Measurements from ENCODE around the gene MOCOS.

Gene MOCOS

DNA sequence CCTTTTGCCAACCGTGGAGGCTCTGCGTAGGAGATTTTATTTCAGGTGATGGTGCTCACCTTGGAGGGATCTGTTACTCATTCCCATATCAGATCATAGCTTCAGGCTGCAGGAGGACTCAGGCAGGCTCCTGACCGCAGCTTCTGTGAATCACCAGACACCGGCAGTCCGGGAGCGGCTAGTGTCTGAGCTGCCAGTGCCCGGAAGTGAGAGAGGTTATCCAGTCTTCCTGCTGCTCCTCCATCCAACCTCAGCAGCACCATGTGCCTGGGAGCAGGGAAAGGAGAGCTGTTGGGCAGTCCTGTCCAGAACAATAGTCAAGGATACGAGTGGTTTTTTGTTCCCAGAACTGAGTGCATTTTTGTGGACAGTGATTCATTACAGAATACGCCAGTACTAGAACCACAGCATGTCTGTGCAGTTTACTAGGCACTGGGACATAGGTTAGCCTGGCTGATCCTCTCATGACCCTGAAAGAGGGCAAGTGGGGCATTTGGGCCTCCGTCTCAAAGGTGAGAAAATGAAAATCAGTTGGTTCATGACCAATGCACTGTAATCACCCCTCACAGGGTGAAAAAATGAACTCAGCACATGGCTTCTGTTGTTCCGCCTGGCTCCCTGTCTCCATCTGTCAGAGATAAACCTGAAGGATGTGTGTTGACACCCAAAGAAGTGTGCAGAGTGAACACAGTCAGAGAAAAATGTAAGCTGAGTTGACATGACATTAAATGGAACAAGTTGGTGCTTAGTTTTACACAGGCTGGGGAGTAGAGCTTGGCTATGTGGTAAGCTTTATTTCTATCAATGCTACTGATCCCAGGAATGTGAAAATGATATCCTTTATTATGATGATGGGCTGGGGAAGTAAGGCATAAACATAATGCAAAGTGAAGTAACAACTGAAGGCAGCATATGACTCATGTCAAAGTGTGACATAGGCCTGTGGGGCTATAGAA is 122.4 kb downstream of the MOCOS start:
- no peak for DNase-seq

DNA sequence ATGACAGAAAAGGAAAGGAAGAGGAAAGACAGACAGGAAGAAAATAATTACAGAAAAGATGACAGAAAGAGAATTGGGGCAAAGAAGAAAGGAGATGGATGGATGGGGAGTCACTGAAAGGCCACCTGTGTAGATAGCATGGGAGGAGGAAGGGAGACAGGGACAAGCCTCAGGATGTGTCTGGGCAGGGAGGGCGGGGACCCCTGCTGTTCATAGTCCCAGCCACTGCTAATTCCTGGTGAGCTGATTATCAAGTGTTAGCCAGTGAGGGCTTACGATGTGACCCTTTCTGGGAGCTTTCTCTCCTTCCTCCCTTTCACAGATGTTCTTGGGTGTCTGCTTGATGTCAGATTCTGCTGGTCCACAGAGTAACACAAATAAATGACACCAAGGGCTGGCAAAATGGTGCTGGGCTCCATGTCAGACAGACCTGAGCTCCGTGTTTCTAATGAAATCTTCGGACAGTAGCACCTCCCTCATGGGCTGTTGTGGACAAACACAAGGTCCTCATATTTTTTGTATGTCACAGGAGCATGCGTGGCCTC is 123.8 kb downstream of the MOCOS start:
- no peak for DNase-seq

DNA sequence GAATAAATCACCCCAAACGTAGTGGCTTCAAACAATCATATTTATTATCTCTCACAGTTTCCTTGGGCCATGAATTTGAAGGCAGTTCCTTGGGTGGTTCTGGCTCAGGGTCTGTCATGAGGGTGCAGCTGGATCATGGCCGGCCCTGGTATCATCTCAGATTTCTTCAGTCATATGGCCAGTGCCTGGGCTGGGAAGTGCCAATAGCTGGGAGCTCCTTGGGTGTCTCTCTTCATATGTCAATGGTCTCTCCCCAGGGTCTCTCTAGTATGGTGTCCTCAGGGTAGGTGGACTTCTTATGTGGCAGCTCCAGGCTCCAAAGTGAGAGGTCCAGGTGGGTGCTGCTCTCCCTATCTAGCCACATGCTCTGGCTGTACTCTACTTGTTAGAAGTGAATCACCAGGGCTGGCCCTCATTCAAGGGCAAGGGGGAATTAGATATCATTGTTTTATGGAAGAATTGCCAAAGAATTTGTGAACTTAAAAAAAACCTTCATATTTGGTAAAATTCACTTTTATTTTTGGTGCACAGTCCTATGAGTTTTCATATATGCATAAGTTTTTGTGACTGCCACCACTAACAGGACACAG is 125.6 kb downstream of the MOCOS start:
- DNase-seq, result no peak

DNA sequence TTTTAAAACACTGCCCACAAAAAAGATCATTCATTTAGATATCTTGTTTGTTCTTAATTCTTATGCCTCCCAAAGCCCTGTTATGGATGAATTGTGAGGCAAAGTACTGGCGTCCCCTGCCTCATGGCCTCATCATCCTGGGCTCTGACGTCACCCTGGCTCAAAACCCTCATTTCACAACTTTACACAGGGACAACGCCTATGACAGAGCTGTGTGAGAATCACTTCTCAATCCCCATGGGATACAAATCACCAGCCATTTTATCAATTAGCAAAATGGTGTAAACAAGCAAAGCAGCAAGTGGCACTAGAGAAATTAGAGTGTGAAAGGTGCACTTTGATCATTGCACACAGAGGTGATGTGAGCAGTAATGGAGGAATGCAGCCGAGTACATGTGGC is 126.8 kb downstream of the MOCOS start:
- DNase-seq, result no peak

DNA sequence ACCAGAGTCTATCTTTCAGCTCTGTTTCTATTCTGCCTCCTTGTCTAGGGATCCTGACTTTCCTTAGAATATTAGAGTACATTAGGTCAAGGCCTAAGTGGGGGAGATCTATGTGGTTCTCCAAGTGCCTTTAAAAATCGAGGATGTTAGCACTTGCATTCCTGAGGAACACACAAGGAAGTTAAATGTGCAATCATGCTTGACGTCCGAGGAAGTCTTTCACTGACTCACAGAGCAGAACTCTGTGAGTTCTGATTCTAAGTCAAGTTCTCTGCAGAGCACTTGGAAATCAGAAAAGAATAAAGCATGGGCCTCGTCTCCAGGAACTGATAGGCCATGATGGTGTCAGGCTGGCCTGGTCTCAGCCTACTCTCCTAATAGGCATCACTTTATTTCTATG is 127.5 kb downstream of the MOCOS start:
- DNase-seq, result no peak

DNA sequence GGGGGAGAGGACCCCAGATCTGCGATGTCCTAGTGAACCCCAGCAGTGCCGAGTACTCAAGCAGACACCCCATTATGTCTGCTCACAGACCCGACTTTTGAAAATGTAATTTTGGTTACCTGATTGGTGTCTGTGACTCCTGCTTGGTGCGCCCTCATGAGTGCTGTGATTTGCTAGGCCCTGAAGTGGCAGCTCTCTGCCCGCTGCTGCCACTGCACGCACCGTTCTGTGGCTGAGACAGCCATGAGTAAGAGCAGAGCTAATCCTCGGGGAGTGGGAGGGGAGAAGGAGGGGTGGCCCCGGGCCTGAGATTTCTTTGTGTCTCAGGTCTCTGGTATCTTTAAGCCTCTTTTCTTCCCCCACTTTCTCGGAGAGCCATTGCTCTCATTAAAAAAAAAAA is 128.4 kb downstream of the MOCOS start:
- DNase-seq, result no peak

DNA sequence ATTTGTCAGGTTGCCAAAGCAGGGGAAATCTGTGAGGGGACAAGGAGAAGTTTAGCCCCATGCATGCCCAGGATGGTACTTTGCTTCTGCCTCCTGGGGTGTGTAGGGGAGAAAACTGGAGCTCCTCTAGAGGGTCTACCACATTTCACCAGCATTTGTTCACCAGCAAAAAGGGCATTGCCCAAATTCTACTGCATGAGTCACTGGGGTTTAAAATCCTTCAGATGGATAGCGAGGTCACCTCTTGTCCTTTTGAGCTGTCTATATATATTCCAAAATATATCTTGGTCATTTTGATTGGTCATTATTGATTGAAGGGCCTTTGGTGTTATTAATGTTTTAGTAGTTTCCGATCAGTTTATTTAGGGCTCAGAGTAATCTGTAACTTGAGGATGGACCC is 128.9 kb downstream of the MOCOS start:
- DNase-seq, result no peak
